SW480 (cell line): ENCODE data around the gene EVA1A.
"Not testable (repeated sequence)": the region's sequence is repeated elsewhere in the genome, so short reads cannot be mapped to it uniquely, and the experiment has no call there.

ENCODE experiments used
- DNase-seq: peaks from one replicate; pipeline ENCODE4 v3.0.0-alpha.2; 2016; ENCODE audit warnings: low spot score

The EVA1A gene

DNA sequence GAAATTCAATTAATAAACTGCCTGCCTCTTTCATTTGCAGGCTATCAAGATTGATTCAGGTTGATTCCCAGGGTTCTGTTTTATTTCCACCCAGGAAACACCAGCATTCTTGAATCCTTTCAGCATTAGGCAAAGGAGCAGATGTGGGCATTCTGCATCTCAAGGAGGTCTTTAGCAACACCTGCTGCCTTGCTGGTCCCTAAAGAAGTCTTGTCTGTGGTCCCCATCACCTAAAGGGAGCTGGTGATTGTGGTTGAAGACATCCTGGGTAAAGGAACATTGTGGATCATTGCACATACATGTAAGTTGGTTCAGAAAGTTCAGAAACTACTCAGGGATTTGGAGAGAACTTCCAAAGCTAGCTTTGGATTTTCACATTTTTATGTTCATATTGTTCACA is 78.3 kb downstream of the EVA1A start:
- DNase-seq: no peak

DNA sequence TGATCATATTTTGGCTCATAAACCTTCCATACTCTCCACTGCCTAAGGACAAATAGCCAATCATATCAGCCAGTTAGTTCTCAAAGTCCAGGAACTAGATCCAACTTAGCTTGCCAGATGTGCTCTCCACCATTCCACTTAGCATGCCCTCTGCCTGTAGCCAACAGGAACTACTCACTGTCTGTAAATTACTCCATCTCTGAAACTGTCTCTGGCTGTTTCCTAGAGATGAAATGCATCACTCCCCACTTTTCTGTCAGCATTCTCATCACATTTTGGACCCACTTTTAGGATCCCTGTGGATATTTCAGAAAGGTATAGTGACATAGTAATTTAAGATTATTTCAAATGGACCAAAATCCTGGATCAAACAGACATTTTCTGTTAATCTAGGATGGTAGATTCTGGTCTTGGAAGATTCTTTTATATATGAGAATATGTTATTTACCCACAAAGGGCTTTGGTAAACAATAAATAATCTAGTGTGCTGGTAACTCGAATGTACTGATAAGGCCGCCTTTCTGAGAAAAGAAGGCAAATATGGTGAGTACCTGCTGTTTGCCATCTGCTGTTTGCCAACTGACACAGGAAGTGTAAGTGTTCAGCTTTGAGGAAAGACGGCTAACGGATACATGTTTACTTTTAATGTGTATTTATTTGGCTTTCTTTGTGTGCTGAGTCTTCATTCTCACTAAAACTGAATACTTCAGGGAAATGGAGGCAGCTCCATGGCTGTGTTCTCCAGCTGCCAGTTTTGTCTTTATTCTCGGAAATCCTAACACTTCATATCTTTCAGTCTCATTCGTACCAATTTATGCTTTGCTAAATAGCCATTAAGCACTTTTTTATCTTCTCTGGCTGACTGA is 79.5 kb downstream of the EVA1A start:
- DNase-seq: peak; percentile 34

DNA sequence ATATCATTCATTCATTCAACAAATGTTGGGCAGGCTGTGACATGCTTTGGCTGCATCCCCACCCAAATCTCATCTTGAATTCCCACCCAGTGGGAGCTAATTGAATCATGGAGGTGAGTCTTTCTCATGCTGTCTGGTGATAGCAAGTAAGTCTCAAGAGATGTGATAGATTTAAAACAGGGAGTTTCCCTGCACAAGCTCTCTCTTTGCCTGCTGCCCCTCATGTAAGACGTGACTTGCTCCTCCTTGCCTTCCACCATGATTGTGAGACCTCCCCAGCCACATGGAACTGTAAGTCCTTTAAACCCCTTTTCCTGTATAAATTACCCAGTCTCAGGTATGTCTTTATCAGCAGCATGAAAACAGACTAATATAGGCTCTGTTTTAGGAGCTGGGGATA is 83.0 kb downstream of the EVA1A start:
- DNase-seq: not testable (repeated sequence)

DNA sequence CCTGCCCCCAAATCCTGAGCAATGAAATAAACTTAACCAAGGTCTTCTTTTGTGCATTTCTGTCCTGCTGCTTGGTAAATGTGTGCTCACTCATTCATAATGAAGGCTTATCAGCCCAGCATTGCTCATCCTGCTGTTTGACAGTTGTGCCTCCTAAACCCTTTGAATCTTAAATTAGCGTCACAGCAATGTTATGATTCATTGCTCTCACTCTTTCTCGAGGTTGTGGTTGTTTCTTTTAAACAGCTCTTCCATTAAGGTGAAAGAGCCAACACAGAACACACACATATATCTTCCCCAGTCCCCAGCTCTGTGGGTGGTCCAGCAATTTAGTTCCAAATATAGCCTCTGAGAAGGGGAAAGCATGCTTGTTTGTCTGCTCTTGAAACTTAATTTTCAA is 84.0 kb downstream of the EVA1A start:
- peak; percentile 7 for DNase-seq

DNA sequence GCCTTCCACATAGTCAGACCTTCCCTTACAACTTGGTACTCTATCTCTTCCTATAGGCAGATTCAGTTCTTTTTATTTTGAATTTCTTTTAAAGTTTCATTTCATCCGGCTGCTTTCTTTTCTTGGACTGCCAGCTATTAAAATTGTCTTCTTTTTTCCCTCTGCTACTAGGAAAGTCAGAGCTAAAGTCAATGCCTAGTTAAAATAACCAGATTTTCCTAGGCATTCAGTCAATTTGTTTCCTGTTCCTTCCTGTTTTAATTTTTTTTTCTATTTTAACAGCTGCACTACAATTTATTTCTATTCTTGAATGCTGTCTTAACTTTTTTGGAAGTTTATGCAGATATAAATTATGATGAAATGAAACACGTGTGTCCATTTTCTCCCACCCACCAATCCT is 84.8 kb downstream of the EVA1A start:
- no peak for DNase-seq

DNA sequence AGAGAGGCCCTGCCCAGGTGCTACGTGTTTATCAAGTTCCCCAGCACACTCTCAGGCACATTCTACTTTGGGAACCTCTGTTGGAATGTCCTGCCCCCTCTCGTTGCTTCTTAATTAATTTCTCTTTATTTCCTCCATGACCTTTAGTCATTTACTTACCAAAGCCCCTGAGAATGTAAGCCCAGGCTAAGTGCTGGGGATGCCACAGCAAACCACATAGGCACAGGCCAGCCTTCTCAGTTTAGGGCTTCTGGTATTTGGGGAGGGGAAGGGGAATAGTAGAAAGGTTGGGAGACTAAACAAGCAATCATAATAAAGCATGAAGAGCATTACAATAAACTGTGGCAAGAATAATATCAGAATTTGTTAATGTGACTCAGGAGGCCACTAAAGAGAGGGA is 85.7 kb downstream of the EVA1A start:
- DNase-seq: no peak

- no peak for DNase-seq
Measured at GRCh38 chr2:75474115-75474514, 86.6 kb downstream of the EVA1A start.

DNA sequence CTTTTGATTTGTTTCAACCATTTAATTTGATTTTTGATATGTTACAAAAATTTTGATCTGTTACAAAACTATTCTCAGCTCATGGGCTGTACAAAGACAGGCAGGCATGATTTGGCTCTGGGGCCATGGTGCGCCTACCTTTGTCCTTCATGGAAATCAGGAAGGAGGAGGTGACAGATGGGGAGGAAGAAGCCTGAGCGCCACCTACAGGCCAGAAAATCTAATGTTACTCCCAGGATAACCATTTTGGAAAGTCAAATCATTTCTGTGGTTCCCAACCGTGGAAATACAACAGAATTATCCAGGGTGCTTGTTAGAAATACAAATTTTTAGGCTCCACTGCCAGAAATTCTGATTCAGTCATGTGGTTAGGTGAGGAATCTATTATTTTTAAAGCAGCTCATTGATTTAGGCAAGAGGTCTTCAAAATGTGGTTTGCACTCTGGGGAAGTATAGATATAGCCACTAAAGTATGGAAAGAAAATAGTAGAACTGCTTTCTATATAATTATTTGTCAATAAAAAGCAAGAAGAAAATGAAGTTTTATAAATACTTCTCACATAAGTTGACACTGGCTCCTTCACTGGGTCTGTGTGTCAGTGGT is 93.9 kb downstream of the EVA1A start:
- peak; percentile 59 for DNase-seq

DNA sequence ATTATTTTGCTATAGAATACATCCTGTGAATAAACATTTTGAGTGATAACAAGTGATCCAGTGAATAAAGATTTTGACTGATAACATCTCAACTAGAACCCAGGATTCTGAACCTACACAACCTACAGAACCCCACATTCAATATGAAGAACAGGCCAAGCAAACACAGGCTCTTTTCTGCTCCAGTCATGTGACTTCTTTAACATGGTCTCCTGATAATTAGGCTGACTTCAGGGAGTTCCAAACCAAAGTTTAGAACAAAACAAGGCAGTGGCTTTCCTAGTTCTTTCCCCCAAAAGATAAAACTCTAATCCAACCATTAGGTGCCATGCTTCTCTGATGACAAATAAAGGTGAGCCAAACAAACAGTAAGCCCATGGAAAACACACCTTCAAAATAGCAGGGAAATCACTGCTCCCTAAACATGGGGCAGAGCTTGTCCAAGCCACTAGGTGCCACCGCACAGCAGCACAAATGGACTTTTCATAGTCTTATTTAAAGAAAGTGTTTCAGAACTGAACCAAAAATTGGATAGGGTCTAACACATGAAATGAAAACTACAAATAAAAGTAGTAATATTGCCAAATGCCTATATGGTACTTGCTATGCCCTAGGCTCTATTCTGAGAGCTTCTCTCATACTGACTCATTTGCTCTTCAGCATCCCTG is 95.3 kb downstream of the EVA1A start:
- DNase-seq: peak; percentile 42

- peak; percentile 41 for DNase-seq
Measured at GRCh38 chr2:75464348-75464946, 96.3 kb downstream of the EVA1A start.

DNA sequence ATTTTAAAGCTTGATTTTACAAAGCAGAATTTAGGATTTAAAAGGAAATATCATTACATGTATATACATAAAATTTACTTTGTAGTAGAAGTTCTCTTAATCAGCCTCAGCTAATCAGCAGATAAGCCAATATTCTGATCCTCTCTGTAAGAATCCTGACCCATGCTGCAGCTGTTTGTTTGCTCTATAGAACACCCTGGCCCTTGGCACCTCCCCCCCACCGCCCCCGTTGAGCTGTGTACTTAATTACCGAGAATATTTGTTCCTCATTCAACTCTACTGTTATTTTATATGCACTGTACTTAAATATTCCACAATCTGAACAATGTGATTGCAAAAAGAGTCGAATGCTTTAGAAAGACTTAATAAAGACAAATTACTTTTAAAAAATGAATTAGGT is 98.0 kb downstream of the EVA1A start:
- DNase-seq: no peak

GRCh38 chr2:75462206-75462605 is 98.5 kb downstream of the EVA1A start:
- no peak for DNase-seq

GRCh38 chr2:75460630-75461029 is 100.1 kb downstream of the EVA1A start:
- DNase-seq: no peak

- DNase-seq: peak; percentile 11
Measured at GRCh38 chr2:75459565-75460310, 101.0 kb downstream of the EVA1A start.

- DNase-seq: no peak
Measured at GRCh38 chr2:75458201-75458600, 102.5 kb downstream of the EVA1A start.

GRCh38 chr2:75456825-75457224 is 103.9 kb downstream of the EVA1A start:
- no peak for DNase-seq

- DNase-seq: no peak
Measured at GRCh38 chr2:75456111-75456510, 104.6 kb downstream of the EVA1A start.

- DNase-seq: no peak
Measured at GRCh38 chr2:75454241-75454620, 106.5 kb downstream of the EVA1A start.

- no peak for DNase-seq
Measured at GRCh38 chr2:75453384-75454240, 107.1 kb downstream of the EVA1A start.

DNA sequence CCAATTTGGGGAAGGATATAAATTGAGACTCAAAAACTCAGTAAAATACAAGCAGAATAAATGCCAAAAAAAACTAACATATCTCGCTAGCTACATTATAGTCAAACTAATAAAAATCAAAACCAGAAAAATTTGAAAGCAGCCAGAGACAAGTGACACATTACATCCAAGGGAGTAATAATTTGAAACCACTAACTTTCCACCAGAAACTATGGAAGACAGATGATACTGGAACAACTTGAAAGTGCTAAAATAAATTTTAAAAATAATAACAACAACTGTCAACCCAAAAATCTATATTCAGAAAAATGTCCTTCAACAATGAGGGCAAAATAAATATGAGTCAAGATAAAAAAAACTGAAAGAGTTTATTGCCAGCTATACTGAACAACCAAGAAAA is 110.7 kb downstream of the EVA1A start:
- no peak for DNase-seq

- DNase-seq: no peak
Measured at GRCh38 chr2:75447176-75447575, 113.6 kb downstream of the EVA1A start.
